Neutrophil (primary cell): Measurements from ENCODE around the gene C22orf23.

Source experiments
- H3K27ac ChIP-seq: fragments of 200-600 bp; sonication (generic); 2 replicates; pipeline ENCODE4 v1.5.1; 2016; ENCODE audit warnings: mild to moderate bottlenecking, moderate library complexity
- H3K27me3 ChIP-seq: fragments of 200-600 bp; sonication (generic); 2 replicates; pipeline ENCODE4 v1.6.0; 2016; ENCODE audit warnings: mild to moderate bottlenecking
- H3K36me3 ChIP-seq: fragments of 200-600 bp; sonication (generic); 2 replicates; pipeline ENCODE4 v1.5.1; 2017
- H3K4me1 ChIP-seq, 2 experiments: fragments of 200-600 bp in 1 of 2; sonication (generic) in 1 of 2; 1 replicate in 1 of 2; 2 replicates in 1 of 2; pipeline versions ENCODE4 v1.5.1 to v1.6.1; 2013 to 2016; ENCODE audit warnings: low read depth in 1 of 2, low read length in 1 of 2, mild to moderate bottlenecking in 1 of 2, moderate library complexity in 1 of 2; ENCODE audit not compliant: control insufficient read depth in 1 of 2, insufficient read depth in 1 of 2
- H3K4me3 ChIP-seq, 2 experiments: fragments of 200-600 bp in 1 of 2; sonication (generic) in 1 of 2; 1 replicate in 1 of 2; 2 replicates in 1 of 2; pipeline ENCODE4 v1.5.1; 2013 to 2016; ENCODE audit warnings: low read depth in 1 of 2, low read length in 1 of 2, mild to moderate bottlenecking in 1 of 2, moderate library complexity in 1 of 2
- H3K9me3 ChIP-seq: fragments of 200-600 bp; sonication (generic); 2 replicates; pipeline ENCODE4 v1.5.1; 2016
- CTCF ChIP-seq: fragments of 200-600 bp; sonication (generic); IDR thresholded peaks from 2 replicates; pipeline ENCODE4 v1.5.1; 2016; ENCODE audit warnings: antibody characterized with exemption

C22orf23 gene

GRCh38 chr22:37943136-37943824 is 10.1 kb downstream of the C22orf23 start:
- Histone ChIP-seq H3K4me3 (no peak overlapping the region), H3K27ac (no peak overlapping the region), H3K4me1 (no peaks in the 10 kb centered on the region), H3K9me3 (no peaks in the 10 kb centered on the region), H3K27me3 (no peaks in the 10 kb centered on the region), H3K36me3 (peaks cover 41% of the 10 kb centered on the region)
- no peak for TF ChIP-seq CTCF

GRCh38 chr22:37942133-37942532 is 11.3 kb downstream of the C22orf23 start:
- no peak for TF ChIP-seq CTCF
- Histone ChIP-seq H3K4me3 (no peak overlapping the region), H3K9me3 (no peaks in the 10 kb centered on the region), H3K27ac (no peak overlapping the region), H3K36me3 (peaks cover 51% of the 10 kb centered on the region), H3K4me1 (no peaks in the 10 kb centered on the region), H3K27me3 (no peaks in the 10 kb centered on the region)

- H3K9me3 ChIP-seq, result no peaks in the 10 kb centered on the region
- H3K4me1 ChIP-seq, result no peaks in the 10 kb centered on the region
- H3K27ac ChIP-seq, result peak overlapping the region; percentile 33
- TF ChIP-seq CTCF, result no peak
- no peaks in the 10 kb centered on the region for H3K27me3 ChIP-seq
- peaks cover 54% of the 10 kb centered on the region for H3K36me3 ChIP-seq
- no peak overlapping the region for H3K4me3 ChIP-seq
Observed at GRCh38 chr22:37940698-37941376, 12.6 kb downstream of the C22orf23 start.

GRCh38 chr22:37933711-37934376 is 19.6 kb downstream of the C22orf23 start:
- Histone ChIP-seq H3K4me3 (no peak overlapping the region), H3K9me3 (no peaks in the 10 kb centered on the region), H3K4me1 (peaks cover 0 to 7% of the 10 kb centered on the region in 2 experiments), H3K36me3 (peaks cover 49% of the 10 kb centered on the region), H3K27me3 (no peaks in the 10 kb centered on the region), H3K27ac (no peak overlapping the region)
- TF ChIP-seq CTCF, result peak; percentile 89

GRCh38 chr22:37932821-37933578 is 20.4 kb downstream of the C22orf23 start:
- no peak for TF ChIP-seq CTCF
- peaks cover 52% of the 10 kb centered on the region for H3K36me3 ChIP-seq
- H3K27ac ChIP-seq, result no peak overlapping the region
- H3K4me1 ChIP-seq, result peaks cover 0 to 7% of the 10 kb centered on the region in 2 experiments
- H3K27me3 ChIP-seq, result no peaks in the 10 kb centered on the region
- no peak overlapping the region for H3K4me3 ChIP-seq
- H3K9me3 ChIP-seq, result no peaks in the 10 kb centered on the region
